H1 (cell line): ENCODE measurements around the gene XIAP. TPM values are rescaled to one million over a fixed set of nuclear protein-coding genes. Genes with fewer than 3 reads are reported as not detected.

Source experiments
- BACH1 ChIP-seq: IDR thresholded peaks from 2 replicates; pipeline ENCODE4 v1.6.1; 2012; ENCODE audit warnings: low read length, improper control_type of control experiment
- BCL11A ChIP-seq, 2 experiments: IDR thresholded peaks; one replicate each; pipeline ENCODE4 v1.6.1; 2011; ENCODE audit warnings: low read depth in 2 of 2, low read length in 2 of 2, mild to moderate bottlenecking in 2 of 2
- CEBPB ChIP-seq: IDR thresholded peaks from 2 replicates; pipeline ENCODE4 v1.6.1; 2012; ENCODE audit warnings: low read depth, low read length
- CHD1 ChIP-seq: IDR thresholded peaks from 2 replicates; pipeline ENCODE4 v1.6.1; 2012; ENCODE audit warnings: low read depth, low read length, improper control_type of control experiment
- CREB1 ChIP-seq: IDR thresholded peaks from 2 replicates; pipeline ENCODE4 v1.6.1; 2012; ENCODE audit warnings: inconsistent platforms
- CTBP2 ChIP-seq: IDR thresholded peaks from 2 replicates; pipeline ENCODE4 v1.7.0; 2011; ENCODE audit warnings: borderline replicate concordance, mild to moderate bottlenecking, moderate library complexity, mixed read lengths, low read length; ENCODE audit not compliant: insufficient read depth, insufficient read length
- HDAC2 ChIP-seq, 2 experiments: fragments of 300-600 bp in 1 of 2; sonication (generic) in 1 of 2; IDR thresholded peaks; 2 replicates each; pipeline ENCODE4 v1.6.1; 2011 to 2012; ENCODE audit warnings: low read depth in 2 of 2, low read length in 2 of 2, mild to moderate bottlenecking in 2 of 2, moderate library complexity in 2 of 2, borderline replicate concordance in 1 of 2, inconsistent platforms in 1 of 2
- HDAC6 ChIP-seq: IDR thresholded peaks from one replicate; pipeline ENCODE4 v1.7.1; 2012; ENCODE audit warnings: low read depth, mild to moderate bottlenecking, inconsistent platforms, low read length, moderate library complexity
- MAFK ChIP-seq: IDR thresholded peaks from 2 replicates; pipeline ENCODE4 v1.6.1; 2012; ENCODE audit warnings: low read depth, mild to moderate bottlenecking, improper control_type of control experiment, low read length
- POLR2AphosphoS5 ChIP-seq: IDR thresholded peaks from 2 replicates; pipeline ENCODE4 v1.6.1; 2011; ENCODE audit warnings: low read depth, low read length
- TAF1 ChIP-seq: IDR thresholded peaks from 2 replicates; pipeline ENCODE4 v1.6.1; 2011; ENCODE audit warnings: mild to moderate bottlenecking, low read depth, low read length
- YY1 ChIP-seq: IDR thresholded peaks from 2 replicates; pipeline ENCODE4 v1.6.1; 2011; ENCODE audit warnings: low read depth, mild to moderate bottlenecking, low read length
- polyA plus RNA-seq, 7 experiments: library from polyadenylated mRNA; depleted of rRNA in 3 of 7; stranded (reverse) in 5 of 7; unstranded in 2 of 7; fragments of >200 nt in 5 of 7; fragments of 200-250 nt in 2 of 7; gene quantifications; 1 replicate in 5 of 7; 2 replicates in 1 of 7; 4 replicates in 1 of 7; pipeline versions ENCODE4 v1.2.1 to v1.2.3, GENCODE V29; 2011 to 2013; ENCODE audit warnings: missing spikeins in 2 of 7, mixed read lengths in 2 of 7
- small RNA-seq: library from polyadenylated mRNA; stranded (forward); fragments of <200 nt; extraction: miRNeasy Mini kit (QIAGEN cat#:217004); gene quantifications from one replicate; pipeline ENCODE3, GENCODE V24; 2013; ENCODE audit not compliant: insufficient read depth
- total RNA-seq: library from RNA; stranded (reverse); fragmentation: NEBNext Ultra II Directional; extraction: Animal tissue kit (Norgen Biotek cat#: 25700); gene quantifications from 2 replicates; pipeline ENCODE4 v1.2.1, GENCODE V29; 2021

XIAP gene
- total and polyA plus RNA-seq, 2 of the 8 experiments (the other 6 are each of a cell fraction or from before 2014, with no cell fraction given) = 5.9 to 44.7 TPM

DNA sequence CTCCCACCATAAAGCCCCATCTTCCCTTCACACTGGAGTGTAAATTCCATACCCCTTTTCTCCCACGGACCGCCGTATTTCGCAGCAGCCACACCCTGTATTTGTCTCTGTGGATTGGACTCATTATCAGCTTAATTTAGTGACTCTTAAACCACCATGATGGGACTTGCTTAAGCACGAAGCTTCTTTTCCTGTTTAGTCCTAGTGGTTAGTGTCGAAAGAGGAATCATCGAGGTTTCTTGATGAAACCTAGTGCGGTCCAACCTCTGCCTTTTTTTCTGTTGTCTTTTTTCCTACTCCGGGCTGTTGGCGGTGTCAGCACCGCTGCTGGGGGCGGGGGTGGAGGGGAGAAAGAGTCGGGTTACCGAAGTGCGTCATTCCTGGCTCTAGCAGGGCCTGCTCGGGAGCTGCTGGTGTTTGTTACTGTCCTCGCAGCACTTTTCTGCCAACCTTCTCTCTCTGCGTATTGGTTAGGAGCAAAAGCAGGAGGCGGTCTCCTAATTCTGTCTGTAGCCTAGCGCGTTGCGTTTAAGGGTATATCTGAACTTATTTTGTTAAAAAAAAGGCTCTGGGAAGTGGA, 103.0 kb downstream of the XIAP start (continued):
- TF ChIP-seq BCL11A (IDR thresholded peaks at IDR 0.05; ENCODE audit: low read depth in 2 of 2, low read length in 2 of 2) (no peak), TAF1 (peak; percentile 93), CEBPB (no peak), POLR2AphosphoS5 (no peak; the same call in none of the 2 replicates), CHD1 (no peak), YY1 (no peak), HDAC6 (no peak), HDAC2 (IDR thresholded peaks at IDR 0.05; ENCODE audit: borderline replicate concordance in 1 of 2, low read depth in 2 of 2, low read length in 2 of 2) (no peak), CREB1 (peak; percentile 62; the same call in 1 of the 2 replicates), BACH1 (no peak), CTBP2 (no peak), MAFK (no peak)
- TF ChIP-seq, all 59 proteins: peak for 7

Small RNA genes lying within 50 kb of the gene (small RNA-seq; reads per million reads assigned to genes)
- gene RF00019 (not detected), gene RN7SL190P (not detected), gene RNU6-122P (not detected)

Other genes with a start within 250 kb of the XIAP start
- 68.8 and 69.3 TPM in 2 replicates for gene THOC2, start 127.0 kb upstream of the XIAP start, total RNA-seq
- gene THOC2, start 127.0 kb upstream of the XIAP start, polyA plus RNA-seq (2011; rRNA removed) = 17.8 and 32.7 TPM in 2 replicates
- gene STAG2, start 101.7 kb downstream of the XIAP start, total RNA-seq = 92.0 and 94.9 TPM in 2 replicates
- gene STAG2, start 101.7 kb downstream of the XIAP start, polyA plus RNA-seq (2011; rRNA removed) = 11.0 and 20.3 TPM in 2 replicates